Measurements from ENCODE around the gene UBN2. TPM values are rescaled to one million over a fixed set of nuclear protein-coding genes. Genes with fewer than 3 reads are reported as not detected.

The UBN2 gene
- total RNA-seq, 1 donor from 2014 or later = 12.5 TPM

GRCh38 chr7:139351027-139351426 is 120.0 kb downstream of the UBN2 start:
- TF ChIP-seq CTCF (IDR thresholded peaks at IDR 0.05) (no peak), POLR2A (IDR thresholded peaks at IDR 0.05) (no peak), POLR2AphosphoS5 (IDR thresholded peaks at IDR 0.05; ENCODE audit: insufficient read depth in 1 of 2, low read depth in 1 of 2) (no peak)
- no peak overlapping the region for H3K4me3 ChIP-seq
- DNase-seq (ENCODE audit: extremely low spot score in 2 of 2) = no peak
- H3K36me3 ChIP-seq = peaks cover 0 to 7% of the 10 kb centered on the region in 2 donors
- H3K9me3 ChIP-seq = no peaks in the 10 kb centered on the region
- no peaks in the 10 kb centered on the region for H3K4me1 ChIP-seq
- no peaks in the 10 kb centered on the region for H3K27me3 ChIP-seq
- H3K27ac ChIP-seq = no peak overlapping the region
- intact Hi-C loops (cut with DNase I) = no loop called here

GRCh38 chr7:139354729-139355128 is 123.7 kb downstream of the UBN2 start:
- Histone ChIP-seq H3K27me3 (no peaks in the 10 kb centered on the region), H3K36me3 (no peaks in the 10 kb centered on the region), H3K4me1 (no peaks in the 10 kb centered on the region), H3K9me3 (no peaks in the 10 kb centered on the region), H3K4me3 (no peak overlapping the region), H3K27ac (no peak overlapping the region)
- no peak for DNase-seq (ENCODE audit: extremely low spot score in 2 of 2)
- TF ChIP-seq POLR2A (IDR thresholded peaks at IDR 0.05) = no peak
- no peak for TF ChIP-seq CTCF (IDR thresholded peaks at IDR 0.05)
- TF ChIP-seq POLR2AphosphoS5 (IDR thresholded peaks at IDR 0.05; ENCODE audit: insufficient read depth in 1 of 2, low read depth in 1 of 2) = no peak
- intact Hi-C loops (cut with DNase I) = no loop called here

- H3K36me3 ChIP-seq = no peaks in the 10 kb centered on the region
- DNase-seq (ENCODE audit: extremely low spot score in 2 of 2) = no peak
- intact Hi-C loops (cut with DNase I) = no loop called here
- no peak for TF ChIP-seq CTCF (IDR thresholded peaks at IDR 0.05)
- TF ChIP-seq POLR2A (IDR thresholded peaks at IDR 0.05) = no peak
- no peak for TF ChIP-seq POLR2AphosphoS5 (IDR thresholded peaks at IDR 0.05; ENCODE audit: insufficient read depth in 1 of 2, low read depth in 1 of 2)
- H3K4me3 ChIP-seq = no peak overlapping the region
- no peak overlapping the region for H3K27ac ChIP-seq
- H3K27me3 ChIP-seq = no peaks in the 10 kb centered on the region
- no peaks in the 10 kb centered on the region for H3K9me3 ChIP-seq
- no peaks in the 10 kb centered on the region for H3K4me1 ChIP-seq
Observed at GRCh38 chr7:139355320-139355719, 124.3 kb downstream of the UBN2 start.

Small RNA genes lying within 50 kb of the gene (small RNA-seq; reads per million reads assigned to genes)
- 0.60 reads per million for gene AC009220.1
- gene RNU6-206P = not detected

Other genes starting within 250 kb of the UBN2 start
- gene KIAA1549, start 249.8 kb upstream of the UBN2 start, total RNA-seq = 2.9 TPM
- gene ZC3HAV1L, start 195.2 kb upstream of the UBN2 start, total RNA-seq = 55.7 TPM
- gene ZC3HAV1, start 121.5 kb upstream of the UBN2 start, total RNA-seq = 36.6 TPM
- gene FMC1, start 110.1 kb downstream of the UBN2 start, total RNA-seq = 8.6 TPM
- 51.8 TPM for gene LUC7L2, start 128.7 kb downstream of the UBN2 start, total RNA-seq

Data from vagina (tissue), 2 donors.